Fibroblast of skin of back (primary cell): Measurements from ENCODE around the gene MYH2.

Experiments used
- DNase-seq: peaks from one replicate; pipeline ENCODE4 v3.0.0-alpha.2; 2013

The MYH2 gene

DNA sequence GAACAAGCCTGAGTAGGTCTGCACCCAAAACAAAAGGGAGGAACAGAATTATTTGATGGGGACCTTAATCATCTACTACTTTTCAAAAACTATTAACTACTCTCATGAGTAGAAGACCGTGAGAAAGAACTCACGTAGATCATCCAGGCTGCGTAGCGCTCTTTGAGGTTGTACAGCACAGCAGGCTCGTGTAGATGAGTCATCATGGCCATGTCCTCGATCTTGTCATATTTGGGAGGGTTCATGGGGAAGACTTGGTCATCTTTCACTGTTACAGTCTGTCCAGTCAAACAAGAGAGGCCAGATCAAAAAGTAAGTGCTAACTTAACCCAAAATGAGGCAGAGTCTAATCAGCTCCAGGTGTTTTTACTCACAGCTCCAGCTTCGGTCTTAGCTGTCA lies 33.4 kb downstream of the MYH2 start:
- DNase-seq, result no peak

DNA sequence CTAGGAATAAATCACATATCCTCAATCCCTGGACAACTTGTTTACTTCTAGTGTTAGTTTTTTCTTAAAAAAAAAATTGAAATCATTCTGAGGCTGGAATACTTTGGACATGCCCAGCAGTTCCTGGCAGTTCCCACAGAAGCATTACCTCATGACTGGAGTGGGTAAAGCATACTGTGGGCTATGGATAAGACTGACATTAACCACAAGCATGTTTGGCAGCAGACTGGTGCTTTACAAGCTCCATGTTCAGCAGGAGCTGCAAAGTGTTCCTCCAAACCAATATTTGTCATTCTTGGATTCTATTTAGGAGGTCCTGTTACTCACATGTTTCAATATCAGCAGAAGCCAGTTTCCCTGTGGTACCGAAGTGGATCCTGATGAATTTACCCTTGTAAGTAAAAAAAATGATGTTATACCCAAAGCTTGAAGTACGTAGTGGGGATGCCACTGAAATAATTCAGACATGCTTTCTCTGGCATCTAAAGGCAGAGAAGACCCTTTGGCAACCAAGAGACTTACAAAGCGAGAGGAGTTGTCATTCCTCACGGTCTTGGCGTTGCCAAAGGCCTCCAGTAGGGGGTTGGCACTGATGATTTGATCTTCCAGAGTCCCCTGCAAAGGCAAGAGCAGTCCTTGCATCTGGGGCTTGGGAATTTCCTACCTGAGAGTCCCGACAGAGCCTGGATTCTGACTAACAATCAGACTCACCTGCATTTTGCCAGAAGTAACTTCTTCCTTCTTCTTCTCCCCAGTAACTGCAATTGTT lies 36.0 kb downstream of the MYH2 start:
- DNase-seq, result no peak

DNA sequence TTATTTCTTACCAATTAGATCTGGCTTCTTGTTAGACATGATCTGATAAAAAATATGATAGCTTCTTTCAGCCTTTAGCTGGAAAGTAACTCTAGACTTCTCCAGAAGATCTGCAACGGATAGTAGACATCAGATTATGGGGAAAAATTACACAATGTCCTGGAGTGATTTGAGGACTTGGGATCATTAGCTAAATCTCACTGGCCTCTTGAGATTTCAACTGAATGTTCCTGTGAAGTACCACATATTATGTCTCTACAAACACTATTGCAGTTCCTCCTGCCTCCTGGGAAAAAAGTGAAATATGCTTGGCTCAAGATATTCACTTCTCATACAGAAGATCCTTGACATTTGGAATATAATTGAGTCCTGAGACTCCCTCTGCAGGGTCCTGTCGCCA lies 36.6 kb downstream of the MYH2 start:
- DNase-seq, result no peak

DNA sequence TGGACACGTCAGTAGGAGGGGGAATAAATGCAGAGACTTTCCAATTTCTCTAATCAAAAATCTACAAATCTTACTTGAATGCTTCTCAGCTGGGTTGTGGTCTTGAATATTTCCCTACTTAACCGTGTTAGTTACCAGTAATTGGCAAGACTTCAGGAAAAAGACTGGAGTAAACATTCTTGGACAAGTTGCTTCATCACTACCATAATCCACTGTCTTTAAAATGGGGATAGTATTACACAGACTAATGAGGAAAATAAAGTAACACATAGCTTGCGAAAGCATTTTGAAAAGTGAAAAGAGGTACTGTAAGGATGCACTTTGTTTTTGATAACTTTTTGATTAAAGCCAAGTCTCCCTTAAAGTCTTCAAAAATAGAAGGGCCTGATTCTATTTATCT lies 49.5 kb downstream of the MYH2 start:
- DNase-seq, result no peak

DNA sequence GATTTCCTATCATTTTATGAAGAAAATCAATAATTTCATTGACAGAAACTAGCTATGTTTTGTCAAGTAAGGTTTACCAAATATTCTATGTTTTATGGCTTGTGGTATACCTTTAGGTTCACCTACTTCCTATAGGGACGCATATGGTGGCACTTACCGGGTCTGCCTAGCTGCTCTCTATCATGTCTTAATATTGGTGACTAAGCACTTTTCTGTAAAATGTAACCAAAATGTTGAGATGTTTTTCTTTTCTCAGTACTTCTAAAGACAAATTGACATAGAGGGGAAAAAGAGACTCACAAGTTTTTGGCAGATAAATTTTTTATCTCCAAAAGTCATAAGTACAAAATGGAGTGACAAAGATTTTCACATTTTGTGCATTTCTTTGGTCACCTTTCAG lies 57.5 kb downstream of the MYH2 start:
- no peak for DNase-seq

DNA sequence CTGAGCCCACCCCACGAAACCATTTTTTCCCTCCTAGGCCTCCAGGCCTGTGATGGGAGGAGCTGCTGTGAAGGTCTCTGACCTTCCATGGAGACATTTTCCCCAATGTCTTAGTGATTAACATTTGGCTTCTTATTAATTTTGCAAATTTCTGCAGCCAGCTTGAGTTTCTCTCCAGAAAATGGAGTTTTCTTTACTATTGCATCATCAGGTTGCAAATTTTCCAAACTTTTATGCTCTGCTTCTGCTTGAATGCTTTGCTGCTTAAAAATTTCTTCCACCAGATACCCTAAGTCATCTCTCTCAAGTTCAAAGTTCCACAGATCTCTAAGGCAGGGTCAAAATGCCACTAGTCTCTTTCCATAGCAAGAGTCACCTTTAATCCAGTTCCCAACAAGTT lies 67.2 kb downstream of the MYH2 start:
- no peak for DNase-seq

DNA sequence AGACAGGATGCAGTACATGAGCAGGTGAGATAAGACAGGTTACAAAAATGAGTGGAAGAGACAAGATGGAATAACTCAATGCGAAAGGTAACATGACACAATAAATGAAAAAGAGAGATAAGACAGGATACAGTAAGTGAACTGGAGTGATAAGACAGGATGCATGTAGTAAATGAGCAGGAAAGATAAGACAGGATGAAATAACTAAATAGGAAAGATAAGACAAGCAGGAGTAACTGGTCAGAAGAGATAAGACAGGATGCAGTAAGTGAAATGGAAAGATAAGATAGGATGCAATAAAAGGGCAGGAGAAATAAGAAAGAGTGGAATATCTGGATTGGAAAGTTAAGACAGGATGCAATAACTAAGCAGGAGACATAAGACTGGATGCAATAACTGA lies 71.8 kb downstream of the MYH2 start:
- DNase-seq, result no peak

DNA sequence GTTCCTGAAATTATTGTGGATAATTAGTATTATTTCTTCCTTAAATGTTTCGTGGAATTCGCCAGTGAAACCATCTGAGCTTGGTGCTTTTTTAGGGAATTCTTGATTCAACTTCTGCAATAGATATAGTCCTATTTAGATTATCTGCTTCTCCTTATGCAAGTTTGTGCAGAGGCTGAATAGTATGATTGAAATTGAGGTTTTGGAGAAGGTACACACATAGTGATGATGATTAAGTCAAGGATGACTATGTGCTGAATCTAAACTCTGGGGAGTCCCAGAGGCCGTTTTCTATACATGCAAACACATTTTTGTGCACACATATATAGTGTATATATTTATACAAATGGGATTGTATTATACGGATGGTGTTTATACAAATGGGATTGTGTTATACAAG lies 74.9 kb downstream of the MYH2 start:
- DNase-seq, result no peak

DNA sequence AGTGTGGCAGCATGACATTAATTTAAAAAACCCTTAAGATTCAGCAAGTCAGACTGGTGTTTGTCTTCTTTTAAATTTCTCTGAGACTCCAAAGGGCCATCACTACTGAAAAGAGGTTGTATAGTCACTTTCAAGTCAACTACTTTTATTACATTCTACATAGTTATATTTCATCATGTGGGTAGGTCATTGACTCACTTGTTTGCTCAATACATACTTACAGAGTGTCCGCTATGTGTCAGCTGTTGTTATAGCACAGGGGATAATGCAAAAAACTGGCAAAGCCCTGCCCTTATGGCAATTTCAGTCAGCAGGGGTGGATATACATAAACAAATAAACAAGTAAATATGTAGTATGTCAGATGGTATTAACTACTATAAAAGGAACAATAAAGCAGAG lies 77.6 kb downstream of the MYH2 start:
- peak; percentile 5 for DNase-seq
